Ishikawa (cell line): ENCODE data around the gene ZC2HC1C.

Experiments
- CEBPB ChIP-seq: IDR thresholded peaks from 2 replicates; pipeline ENCODE4 v1.6.1; 2012
- CREB1 ChIP-seq: IDR thresholded peaks from 2 replicates; pipeline ENCODE4 v1.6.1; 2012; ENCODE audit warnings: low read depth
- EGR1 ChIP-seq: IDR thresholded peaks from 2 replicates; pipeline ENCODE4 v1.6.1; 2012
- EP300 ChIP-seq: IDR thresholded peaks from 2 replicates; pipeline ENCODE4 v1.6.1; 2012; ENCODE audit warnings: borderline replicate concordance
- FOXM1 ChIP-seq: IDR thresholded peaks from 2 replicates; pipeline ENCODE4 v1.6.1; 2012; ENCODE audit warnings: low read depth, borderline replicate concordance
- MAX ChIP-seq: IDR thresholded peaks from 2 replicates; pipeline ENCODE4 v1.6.1; 2012
- NFIC ChIP-seq: IDR thresholded peaks from 2 replicates; pipeline ENCODE4 v1.6.1; 2012
- RAD21 ChIP-seq: IDR thresholded peaks from 2 replicates; pipeline ENCODE4 v1.6.1; 2012; ENCODE audit warnings: low read depth
- REST ChIP-seq: IDR thresholded peaks from 2 replicates; pipeline ENCODE4 v1.6.1; 2012; ENCODE audit warnings: low read depth, mild to moderate bottlenecking
- TAF1 ChIP-seq: IDR thresholded peaks from 2 replicates; pipeline ENCODE4 v1.6.1; 2012; ENCODE audit warnings: low read depth, mild to moderate bottlenecking
- TCF12 ChIP-seq: IDR thresholded peaks from 2 replicates; pipeline ENCODE4 v1.6.1; 2012; ENCODE audit warnings: low read depth
- TEAD4 ChIP-seq: IDR thresholded peaks from 2 replicates; pipeline ENCODE4 v1.6.1; 2012
- USF1 ChIP-seq: IDR thresholded peaks from 2 replicates; pipeline ENCODE4 v1.6.1; 2012
- YY1 ChIP-seq: IDR thresholded peaks from 2 replicates; pipeline ENCODE4 v1.6.1; 2012; ENCODE audit warnings: low read depth
- ZBTB7A ChIP-seq: IDR thresholded peaks from 2 replicates; pipeline ENCODE4 v1.6.1; 2012; ENCODE audit warnings: low read depth

ZC2HC1C gene

GRCh38 chr14:75049731-75050201, 19.7 kb upstream of the ZC2HC1C start:
- TF ChIP-seq USF1 (no peak), TAF1 (no peak), TCF12 (no peak)

- 0 out of 2 replicates have a peak, but pooled peaks have one; percentile 24 for TF ChIP-seq YY1
- TF ChIP-seq MAX: peak; percentile 94
- TF ChIP-seq TEAD4: 0 out of 2 replicates have a peak, but pooled peaks have one; percentile 4
- no peak for TF ChIP-seq ZBTB7A
- TF ChIP-seq TAF1: peak; percentile 56
Observed at GRCh38 chr14:75050852-75051555, 18.4 kb upstream of the ZC2HC1C start, which contains the start of gene MLH3. MLH3 (minus strand) TSS chr14:75051467; CDS start chr14:75049655, 1,812 bp downstream.

GRCh38 chr14:75051556-75051899, 17.9 kb upstream of the ZC2HC1C start:
- TF ChIP-seq NFIC: no peak
- no peak for TF ChIP-seq MAX
- TF ChIP-seq RAD21: no peak
- no peak for TF ChIP-seq CEBPB
- TF ChIP-seq EP300: no peak
- no peak for TF ChIP-seq ZBTB7A
- no peak for TF ChIP-seq REST
- TF ChIP-seq EGR1: no peak
- no peak for TF ChIP-seq CREB1
- no peak for TF ChIP-seq YY1
- no peak for TF ChIP-seq USF1
- no peak for TF ChIP-seq TAF1
- no peak for TF ChIP-seq TEAD4
- no peak for TF ChIP-seq FOXM1
- no peak for TF ChIP-seq TCF12

GRCh38 chr14:75053396-75054291, 15.8 kb upstream of the ZC2HC1C start:
- no peak for TF ChIP-seq MAX
- TF ChIP-seq TCF12: no peak
- no peak for TF ChIP-seq CREB1
- no peak for TF ChIP-seq USF1
- TF ChIP-seq TEAD4: no peak
- no peak for TF ChIP-seq RAD21
- no peak for TF ChIP-seq TAF1
- TF ChIP-seq REST: no peak
- TF ChIP-seq ZBTB7A: no peak
- no peak for TF ChIP-seq YY1
- TF ChIP-seq EP300: no peak

- TF ChIP-seq USF1: no peak
- TF ChIP-seq TCF12: no peak
- TF ChIP-seq CREB1: no peak
- TF ChIP-seq TAF1: no peak
- no peak for TF ChIP-seq FOXM1
- no peak for TF ChIP-seq NFIC
- no peak for TF ChIP-seq RAD21
- TF ChIP-seq EP300: no peak
- TF ChIP-seq TEAD4: no peak
- no peak for TF ChIP-seq REST
- TF ChIP-seq CEBPB: no peak
- no peak for TF ChIP-seq ZBTB7A
- no peak for TF ChIP-seq MAX
- TF ChIP-seq EGR1: no peak
- TF ChIP-seq YY1: no peak
Observed at GRCh38 chr14:75054421-75054820, 15.0 kb upstream of the ZC2HC1C start.
